ENCODE data around the gene SESN1.

GRCh38 chr6:109001291-109001894 lies 93.3 kb downstream of the SESN1 start:
- TF ChIP-seq CTCF (IDR thresholded peaks at IDR 0.05; ENCODE audit: insufficient read depth, low read length) (no peak), POLR2AphosphoS5 (IDR thresholded peaks at IDR 0.05; ENCODE audit: low read depth) (no peak), REST (IDR thresholded peaks at IDR 0.05; ENCODE audit: insufficient replicate concordance, low read depth) (no peak), SPI1 (IDR thresholded peaks at IDR 0.05; ENCODE audit: borderline replicate concordance, low read depth) (no peak)

All from HL-60 (cell line).